ENCODE data around the gene RHOT2. TPM values are rescaled to one million over a fixed set of nuclear protein-coding genes. Genes with fewer than 3 reads are reported as not detected.

RHOT2 gene
- total RNA-seq, 1 experiment from 2014 or later, result 98.5 TPM

GRCh38 chr16:652454-653305, 15.3 kb upstream of the RHOT2 start:
- no peak overlapping the region for H3K9ac ChIP-seq (ENCODE audit: low read length)
- no peaks in the 10 kb centered on the region for H3K27me3 ChIP-seq (ENCODE audit: insufficient read depth, low read length)
- peaks cover 5 to 18% of the 10 kb centered on the region in 2 experiments; a peak in 2 of 4 replicates for H3K4me1 ChIP-seq (ENCODE audit: control insufficient read depth in 1 of 2, insufficient read depth in 2 of 2, low read length in 2 of 2)
- H4K20me1 ChIP-seq (ENCODE audit: insufficient read depth), result no peaks in the 10 kb centered on the region
- H3K9me3 ChIP-seq (ENCODE audit: control insufficient read depth in 1 of 2, insufficient read depth in 1 of 2, low read depth in 1 of 2, low read length in 2 of 2), result no peaks in the 10 kb centered on the region
- no TSS peak for BruUV-seq (replicated peaks)
- no peaks in the 10 kb centered on the region for H3K36me3 ChIP-seq (ENCODE audit: control insufficient read depth in 1 of 2, insufficient read depth in 2 of 2, low read length in 2 of 2)
- ChIA-PET CTCF (interaction anchor here (1.0 kb wide), 1 partner anchor 32 kb away, joined by 3 read pairs; the partner anchor contains the start of gene JMJD8), POLR2A (no interaction called here), RAD21 (ENCODE audit: low non-redundant PET in 1 of 2, low total read pairs in 2 of 2, uncharacterized antibody in 2 of 2, unreplicated experiment in 2 of 2) (no interaction called here)
- peaks cover 17% of the 10 kb centered on the region for H3K79me2 ChIP-seq (ENCODE audit: insufficient read depth, low read length)
- H3K27ac ChIP-seq (ENCODE audit: low read depth, low read length), result no peak overlapping the region
- ATAC-seq (no peak), DNase-seq (ENCODE audit: low read depth, low spot score) (no peak)
- H2AFZ ChIP-seq (ENCODE audit: low read depth, low read length, poor library complexity, severe bottlenecking), result no peak overlapping the region
- H3K4me3 ChIP-seq (replicated peaks in 1 of 2; ENCODE audit: low read depth in 1 of 2, low read length in 2 of 2), result no peak overlapping the region
- intact Hi-C loops (cut with micrococcal nuclease), result no loop called here
- no peaks in the 10 kb centered on the region for H3K9me2 ChIP-seq (ENCODE audit: insufficient read depth)
- H3K4me2 ChIP-seq (ENCODE audit: low read length), result no peak overlapping the region
- TF ChIP-seq YY1 (IDR thresholded peaks at IDR 0.05; ENCODE audit: extremely low read depth, insufficient replicate concordance, low read depth, low read length), result no peak
- TF ChIP-seq JUND (IDR thresholded peaks at IDR 0.05), result no peak
- no peak for TF ChIP-seq POLR2A (IDR thresholded peaks at IDR 0.05; ENCODE audit: borderline replicate concordance, extremely low read depth, insufficient read depth, insufficient read length)
- no peak for TF ChIP-seq SIN3A (IDR thresholded peaks at IDR 0.05; ENCODE audit: low read depth)
- TF ChIP-seq TCF7L2 (IDR thresholded peaks at IDR 0.05; ENCODE audit: borderline replicate concordance, extremely low read depth, insufficient read depth, insufficient read length), result no peak
- TF ChIP-seq CBX3 (IDR thresholded peaks at IDR 0.05; ENCODE audit: low read depth), result no peak
- no peak for TF ChIP-seq RAD21 (IDR thresholded peaks at IDR 0.05; ENCODE audit: low read depth)
- TF ChIP-seq ZFX (IDR thresholded peaks at IDR 0.05), result no peak
- no peak for TF ChIP-seq SRF (IDR thresholded peaks at IDR 0.05; ENCODE audit: low read depth)
- TF ChIP-seq CEBPB (IDR thresholded peaks at IDR 0.05; ENCODE audit: low read depth), result no peak
- no peak for TF ChIP-seq EZH2 (IDR thresholded peaks at IDR 0.05)
- no peak for TF ChIP-seq EGR1 (IDR thresholded peaks at IDR 0.05; ENCODE audit: low read depth)
- TF ChIP-seq POLR2AphosphoS5 (IDR thresholded peaks at IDR 0.05; ENCODE audit: low read depth, low read length), result no peak
- TF ChIP-seq FOSL1 (IDR thresholded peaks at IDR 0.05; ENCODE audit: low read depth), result no peak
- no peak for TF ChIP-seq ATF3 (IDR thresholded peaks at IDR 0.05)
- TF ChIP-seq, protein P1, sequence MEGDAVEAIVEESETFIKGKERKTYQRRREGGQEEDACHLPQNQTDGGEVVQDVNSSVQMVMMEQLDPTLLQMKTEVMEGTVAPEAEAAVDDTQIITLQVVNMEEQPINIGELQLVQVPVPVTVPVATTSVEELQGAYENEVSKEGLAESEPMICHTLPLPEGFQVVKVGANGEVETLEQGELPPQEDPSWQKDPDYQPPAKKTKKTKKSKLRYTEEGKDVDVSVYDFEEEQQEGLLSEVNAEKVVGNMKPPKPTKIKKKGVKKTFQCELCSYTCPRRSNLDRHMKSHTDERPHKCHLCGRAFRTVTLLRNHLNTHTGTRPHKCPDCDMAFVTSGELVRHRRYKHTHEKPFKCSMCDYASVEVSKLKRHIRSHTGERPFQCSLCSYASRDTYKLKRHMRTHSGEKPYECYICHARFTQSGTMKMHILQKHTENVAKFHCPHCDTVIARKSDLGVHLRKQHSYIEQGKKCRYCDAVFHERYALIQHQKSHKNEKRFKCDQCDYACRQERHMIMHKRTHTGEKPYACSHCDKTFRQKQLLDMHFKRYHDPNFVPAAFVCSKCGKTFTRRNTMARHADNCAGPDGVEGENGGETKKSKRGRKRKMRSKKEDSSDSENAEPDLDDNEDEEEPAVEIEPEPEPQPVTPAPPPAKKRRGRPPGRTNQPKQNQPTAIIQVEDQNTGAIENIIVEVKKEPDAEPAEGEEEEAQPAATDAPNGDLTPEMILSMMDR (IDR thresholded peaks at IDR 0.05 in 2 of 3, conservative IDR thresholded peaks at IDR 0.05 in 1 of 3; ENCODE audit: borderline replicate concordance in 1 of 3, insufficient read depth in 1 of 3, low read depth in 2 of 3, low read length in 2 of 3), result no peak

Measured in HCT116 (cell line).